NB4 (cell line): ENCODE data around the gene CWC27.

ENCODE experiments used
- MYC ChIP-seq: IDR thresholded peaks from 2 replicates; pipeline ENCODE4 v1.6.1; 2011; ENCODE audit warnings: low read depth, low read length
- POLR2A ChIP-seq: IDR thresholded peaks from 2 replicates; pipeline ENCODE4 v1.6.1; 2011; ENCODE audit warnings: mild to moderate bottlenecking; ENCODE audit not compliant: insufficient read length; ENCODE audit errors: extremely low read depth
- TF ChIP-seq, protein P1 (sequence below): IDR thresholded peaks from one replicate; pipeline ENCODE4 v1.5.1; 2012; ENCODE audit warnings: low read depth, low read length

DNA sequence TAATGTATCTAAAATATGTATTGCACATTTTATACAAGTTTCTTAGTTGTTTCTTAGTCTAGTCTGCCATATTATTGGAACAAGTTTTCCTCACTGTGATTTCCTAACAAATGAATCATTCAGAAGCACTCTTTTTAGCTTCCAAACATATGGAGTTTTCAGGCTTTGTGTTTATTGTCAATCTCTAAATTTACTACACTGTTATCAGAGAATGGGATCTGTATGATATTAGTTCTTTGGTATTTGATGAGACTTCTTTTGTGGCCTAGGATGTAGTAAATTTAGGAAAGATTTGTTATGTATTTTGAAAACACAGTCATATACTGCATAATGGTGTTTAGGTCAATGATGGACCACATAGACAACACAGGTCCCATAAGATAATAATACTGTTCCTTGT is 25.9 kb upstream of the CWC27 start:
- TF ChIP-seq POLR2A (no peak), MYC (no peak)
- TF ChIP-seq, protein P1, sequence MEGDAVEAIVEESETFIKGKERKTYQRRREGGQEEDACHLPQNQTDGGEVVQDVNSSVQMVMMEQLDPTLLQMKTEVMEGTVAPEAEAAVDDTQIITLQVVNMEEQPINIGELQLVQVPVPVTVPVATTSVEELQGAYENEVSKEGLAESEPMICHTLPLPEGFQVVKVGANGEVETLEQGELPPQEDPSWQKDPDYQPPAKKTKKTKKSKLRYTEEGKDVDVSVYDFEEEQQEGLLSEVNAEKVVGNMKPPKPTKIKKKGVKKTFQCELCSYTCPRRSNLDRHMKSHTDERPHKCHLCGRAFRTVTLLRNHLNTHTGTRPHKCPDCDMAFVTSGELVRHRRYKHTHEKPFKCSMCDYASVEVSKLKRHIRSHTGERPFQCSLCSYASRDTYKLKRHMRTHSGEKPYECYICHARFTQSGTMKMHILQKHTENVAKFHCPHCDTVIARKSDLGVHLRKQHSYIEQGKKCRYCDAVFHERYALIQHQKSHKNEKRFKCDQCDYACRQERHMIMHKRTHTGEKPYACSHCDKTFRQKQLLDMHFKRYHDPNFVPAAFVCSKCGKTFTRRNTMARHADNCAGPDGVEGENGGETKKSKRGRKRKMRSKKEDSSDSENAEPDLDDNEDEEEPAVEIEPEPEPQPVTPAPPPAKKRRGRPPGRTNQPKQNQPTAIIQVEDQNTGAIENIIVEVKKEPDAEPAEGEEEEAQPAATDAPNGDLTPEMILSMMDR = no peak
